ENCODE results near the gene L3MBTL4.
"Not testable (repeated sequence)": the region's sequence is repeated elsewhere in the genome, so short reads cannot be mapped to it uniquely, and the experiment has no call there.

The L3MBTL4 gene

DNA sequence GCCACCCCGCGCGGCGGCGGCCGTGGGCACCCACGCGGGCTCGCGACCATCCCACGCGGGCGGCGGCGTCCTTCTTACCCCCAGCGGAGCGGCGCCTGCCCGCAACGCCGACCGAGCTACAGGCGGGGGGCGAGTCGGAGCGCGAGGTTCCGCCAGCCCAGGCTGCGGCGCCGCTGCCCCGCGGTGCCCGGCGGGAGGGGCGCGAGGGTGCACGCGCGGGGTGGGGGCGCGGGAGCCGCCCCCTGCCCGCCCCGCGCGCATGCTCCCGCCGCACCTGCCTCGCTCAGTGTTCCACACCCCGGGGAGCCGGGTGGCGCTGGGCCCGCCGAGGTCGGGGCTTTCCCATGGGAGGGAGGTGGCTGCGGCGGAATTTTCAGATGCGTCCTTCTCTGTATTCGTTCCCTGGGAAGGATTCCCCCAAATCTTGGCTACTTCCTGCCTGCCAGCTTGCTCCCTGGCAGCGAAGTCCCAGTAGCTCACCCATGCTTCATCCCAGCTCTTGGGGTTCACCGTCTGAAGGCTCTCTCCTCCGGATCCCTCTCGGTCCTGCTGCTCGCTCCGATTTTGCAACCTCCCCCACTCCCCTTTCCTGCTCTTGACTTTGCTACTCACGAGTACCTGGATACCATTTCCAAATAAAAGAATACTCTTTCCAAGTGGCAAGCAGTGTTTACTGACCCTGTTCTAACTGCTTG lies at the start of gene L3MBTL4:
Gene L3MBTL4, minus strand, starts transcription at position 189 of the 695 bp plus-strand sequence. CDS start 103,286 bp downstream, outside the sequence.
- no peak for DNase-seq

DNA sequence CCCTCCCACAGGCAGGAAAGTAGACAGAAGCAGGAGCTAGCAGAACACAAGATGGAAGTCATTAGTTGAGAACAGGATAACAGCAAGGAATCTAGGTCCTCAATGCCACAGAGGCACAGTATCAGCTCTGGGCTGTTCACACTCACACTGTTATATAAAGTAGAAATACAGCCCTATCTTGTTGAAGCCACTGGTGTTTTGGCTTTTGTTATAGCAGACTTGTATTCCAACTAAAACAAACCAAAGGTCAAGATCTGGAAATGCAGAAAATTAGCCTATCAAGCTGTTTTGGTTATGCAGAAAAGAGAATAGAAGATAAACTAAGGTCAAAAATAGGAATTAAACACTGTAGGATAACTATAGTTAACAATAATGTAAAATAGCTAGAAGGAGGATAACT lies 37.5 kb upstream of the L3MBTL4 start:
- no peak for DNase-seq

DNA sequence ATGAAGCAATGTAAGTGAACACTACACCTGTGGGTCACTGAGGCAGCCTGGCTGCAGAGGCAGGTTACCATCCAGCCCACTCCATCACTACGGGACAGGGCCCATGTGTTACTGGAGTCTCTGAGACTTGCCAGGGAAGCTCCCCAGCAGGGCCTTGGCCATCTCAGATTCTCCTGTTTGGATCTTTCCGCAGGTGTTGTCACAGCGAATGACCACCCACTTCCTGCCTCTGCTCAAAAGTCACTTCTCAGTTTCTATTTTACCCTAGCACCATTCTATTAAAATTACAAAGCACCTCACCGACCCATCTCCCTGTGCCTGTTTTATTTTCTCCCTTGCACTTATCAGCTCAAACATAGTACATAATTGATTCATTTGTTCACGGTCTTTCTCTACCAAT lies 34.5 kb upstream of the L3MBTL4 start:
- DNase-seq = no peak

DNA sequence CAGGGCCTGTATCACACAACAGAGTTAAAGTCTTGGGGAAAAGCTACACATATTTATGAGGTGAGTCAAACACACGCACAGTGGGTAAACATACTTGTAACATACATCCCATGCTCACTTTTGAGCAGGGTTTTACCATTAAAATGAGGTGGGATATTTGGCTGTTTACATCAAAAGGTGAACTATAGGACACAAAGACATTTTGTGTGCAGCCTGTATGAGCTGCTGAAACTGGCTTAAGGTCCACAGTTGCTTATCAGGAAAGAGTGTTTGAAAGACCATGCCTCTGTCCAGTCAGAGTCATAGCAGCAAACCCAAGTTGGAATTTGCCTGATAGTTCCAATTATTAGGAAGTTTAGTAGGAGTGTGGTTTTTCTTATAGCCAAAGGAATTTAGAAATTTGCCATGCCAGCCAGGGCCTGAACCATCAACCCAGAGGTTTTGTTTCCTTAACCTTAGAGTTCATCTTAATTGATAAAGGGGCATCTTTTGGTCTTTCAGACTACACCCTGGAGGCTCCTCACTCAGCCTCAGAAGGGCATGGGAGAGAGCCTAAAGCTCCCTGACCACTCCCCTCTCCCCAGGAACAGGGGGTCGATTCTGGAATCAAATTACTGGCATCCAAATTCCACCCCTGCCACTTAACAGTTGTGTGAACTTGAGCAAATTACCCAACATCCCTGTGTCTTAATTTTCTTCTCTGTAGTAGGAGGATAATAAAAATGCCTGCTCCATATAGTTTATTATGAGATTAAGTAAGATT lies 29.9 kb upstream of the L3MBTL4 start:
- no peak for DNase-seq

DNA sequence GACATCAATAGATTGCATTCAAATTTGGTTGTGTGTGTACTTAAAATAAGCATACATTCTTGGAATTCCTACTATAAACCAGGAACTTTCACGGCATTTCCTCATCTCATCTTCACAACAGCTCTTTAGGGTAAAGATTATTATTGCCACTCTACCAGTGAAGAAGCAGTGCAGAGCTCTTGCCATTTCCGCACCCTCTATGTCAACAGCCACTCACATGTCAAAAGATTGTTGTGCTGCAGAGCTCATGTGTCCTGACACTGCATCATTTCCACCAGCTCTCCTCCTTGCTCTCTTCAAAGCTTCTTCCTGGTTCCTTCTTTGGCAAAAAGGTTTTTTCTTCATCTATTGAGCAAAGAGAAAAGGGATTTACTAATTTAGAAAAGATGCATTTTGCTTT lies 26.5 kb upstream of the L3MBTL4 start:
- no peak for DNase-seq

DNA sequence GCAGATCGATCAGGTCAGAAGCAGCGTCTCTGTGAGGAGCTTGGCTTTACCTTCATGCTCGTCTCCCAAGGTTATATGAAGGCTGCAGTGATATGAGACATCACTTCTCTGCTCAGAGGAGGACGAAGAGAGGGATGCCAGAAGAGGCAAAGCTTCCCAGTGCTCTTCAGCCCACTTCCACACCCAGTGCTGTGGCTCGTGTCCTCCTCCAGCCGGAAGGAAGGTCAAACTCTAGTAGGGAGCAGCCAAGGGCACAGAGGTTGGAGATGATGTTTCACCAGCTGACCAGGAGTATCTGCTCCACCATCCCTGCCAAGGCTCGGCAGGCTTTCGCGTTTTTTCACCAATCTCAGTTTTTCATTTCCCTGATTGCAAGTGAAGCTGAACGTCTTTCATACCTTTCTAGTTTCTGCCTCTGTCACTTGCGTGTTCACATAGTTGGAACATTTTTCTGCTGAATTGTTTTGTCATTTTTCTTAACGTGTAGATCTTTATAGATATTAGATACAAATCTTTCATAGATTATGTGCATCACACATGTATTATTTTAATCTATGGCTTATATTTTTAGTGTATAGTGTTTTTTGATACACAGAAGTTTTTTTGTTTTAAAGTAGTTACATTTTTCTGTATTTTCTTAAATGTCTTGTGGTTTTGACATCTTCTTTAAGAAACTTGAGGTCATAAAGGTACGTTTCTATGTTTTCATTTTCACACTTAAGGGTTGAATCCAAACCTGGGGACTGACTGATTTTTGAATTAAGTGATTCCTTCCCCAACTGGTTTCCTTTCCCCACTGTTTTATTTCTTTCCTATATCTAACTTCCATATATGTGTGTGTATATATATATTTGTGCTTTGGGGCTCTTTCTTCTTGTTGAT lies 23.5 kb upstream of the L3MBTL4 start:
- DNase-seq = no peak

DNA sequence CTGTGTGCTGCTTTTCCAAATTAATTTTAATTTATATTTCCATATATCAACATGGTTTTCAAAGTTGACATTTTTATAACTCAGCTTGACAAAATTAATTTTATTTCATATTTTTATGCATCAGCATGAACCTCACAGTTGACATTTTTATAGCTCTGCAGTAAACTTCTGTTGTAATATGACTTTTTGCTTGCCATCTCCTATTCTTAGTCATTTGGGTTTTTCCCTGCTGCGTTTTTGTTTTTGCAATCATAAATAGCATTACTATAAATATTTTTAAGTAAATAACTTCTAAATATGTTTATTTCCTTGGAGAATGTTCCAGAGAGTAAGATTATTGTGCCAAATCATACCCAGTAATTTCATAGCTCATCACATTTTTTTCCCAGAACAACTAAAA lies 21.0 kb upstream of the L3MBTL4 start:
- DNase-seq = no peak

DNA sequence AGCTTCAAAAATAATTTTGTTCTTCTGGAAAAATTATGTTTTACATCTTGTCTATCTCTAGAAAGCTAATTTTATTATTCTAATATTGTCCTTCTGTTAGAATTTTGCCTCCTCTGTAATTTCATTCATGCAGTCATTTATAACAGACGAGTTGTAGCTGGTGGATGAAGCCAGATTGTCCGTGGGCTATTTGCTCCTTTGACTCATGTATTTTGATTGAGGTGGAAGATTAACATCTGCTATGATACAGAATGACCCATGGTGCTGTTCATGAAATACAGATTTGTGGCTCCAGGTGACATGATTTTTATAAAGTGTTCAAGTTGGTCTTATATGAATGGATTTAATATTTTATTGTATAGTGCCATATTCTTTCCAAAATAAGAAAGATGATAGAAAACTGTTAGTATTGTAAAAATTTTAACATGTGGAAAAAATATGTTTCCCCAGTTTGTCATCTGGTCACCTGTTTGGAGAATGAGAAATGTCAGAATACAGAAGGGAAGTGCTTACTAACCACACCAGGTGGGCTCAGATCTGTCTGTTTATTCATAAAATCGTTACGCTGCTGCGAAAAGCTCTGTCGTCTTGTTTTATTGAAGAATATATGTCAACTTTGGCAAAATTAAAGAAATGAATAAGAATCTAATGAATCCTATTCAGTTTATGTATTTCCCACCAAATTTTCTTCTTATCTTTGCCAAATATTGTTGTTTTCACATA lies 20.4 kb upstream of the L3MBTL4 start:
- no peak for DNase-seq

DNA sequence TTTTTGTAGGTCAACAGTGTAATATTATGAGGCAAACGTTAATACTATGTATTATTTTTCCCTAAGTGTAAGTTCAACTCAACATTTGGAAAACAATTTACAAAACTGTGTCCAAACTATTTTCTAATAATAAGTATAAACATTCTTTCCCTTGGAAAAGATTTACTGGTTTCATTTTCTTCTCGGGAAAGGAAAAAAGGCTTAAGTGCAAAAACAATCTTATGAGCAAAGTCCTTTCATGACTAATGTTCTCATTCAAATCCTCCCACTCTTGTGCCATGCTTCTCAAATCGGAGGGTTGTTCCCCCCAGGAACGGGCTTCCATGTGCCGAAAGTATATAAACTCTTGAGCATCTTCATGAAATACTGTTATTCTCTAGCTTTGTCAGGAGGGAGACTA lies 19.8 kb upstream of the L3MBTL4 start:
- DNase-seq = no peak

DNA sequence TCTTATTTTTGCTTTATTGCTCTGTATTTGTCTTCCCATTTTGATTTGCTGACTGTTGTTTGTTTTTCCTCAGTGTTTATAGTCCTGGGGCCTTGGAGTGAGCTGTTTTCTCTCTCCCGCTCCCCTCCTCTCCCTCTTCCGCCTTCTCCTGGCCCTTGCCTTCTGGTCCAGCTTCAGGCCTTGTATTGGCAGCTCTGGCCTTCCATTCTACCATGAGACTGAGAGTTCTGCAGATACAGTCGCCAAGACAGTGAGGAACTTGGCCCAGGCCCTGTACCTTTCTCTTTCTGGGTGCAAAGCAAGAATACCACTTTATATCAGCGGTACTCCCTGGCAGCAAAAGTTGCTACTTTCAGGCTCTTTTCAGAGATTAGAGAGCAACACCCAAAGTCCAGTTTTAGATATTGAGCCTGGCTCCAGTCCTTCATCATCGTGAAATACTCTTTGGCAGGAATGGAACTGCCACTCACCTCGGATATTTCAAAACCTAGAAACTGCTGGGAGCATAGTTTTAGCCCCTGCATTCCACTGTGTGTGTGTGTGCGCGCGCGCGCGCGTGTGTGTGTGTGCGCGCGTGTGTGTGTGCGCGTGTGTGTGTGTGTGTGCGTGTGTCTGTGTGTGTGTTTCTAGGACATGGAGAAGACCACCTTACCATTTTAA lies 17.1 kb upstream of the L3MBTL4 start:
- DNase-seq = no peak

DNA sequence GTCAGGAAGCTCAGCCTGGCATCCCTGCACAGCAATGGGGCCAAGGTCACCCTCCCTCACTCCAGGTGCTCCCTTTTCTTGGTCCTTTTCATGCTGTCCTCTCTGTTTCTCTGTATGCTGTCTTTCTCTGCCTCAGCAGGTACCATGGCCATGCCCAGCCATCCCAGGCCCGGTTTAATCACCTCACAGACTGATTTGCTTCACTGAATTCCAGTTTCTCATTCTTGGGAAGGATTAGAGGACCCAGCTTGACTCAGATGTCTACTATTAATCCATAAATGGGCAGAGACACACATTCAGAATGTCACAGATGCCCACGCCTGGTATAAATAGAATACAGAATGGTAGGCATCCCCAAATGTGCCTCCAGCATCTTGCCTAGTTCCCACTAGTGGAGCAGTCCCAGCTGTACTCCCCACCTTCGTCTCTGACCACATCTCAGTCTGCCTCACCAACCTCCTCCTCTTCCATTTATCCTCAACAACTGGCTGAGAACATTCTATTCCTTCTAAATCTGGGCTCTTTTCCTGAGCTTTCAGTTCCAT lies 14.2 kb upstream of the L3MBTL4 start:
- DNase-seq = no peak

DNA sequence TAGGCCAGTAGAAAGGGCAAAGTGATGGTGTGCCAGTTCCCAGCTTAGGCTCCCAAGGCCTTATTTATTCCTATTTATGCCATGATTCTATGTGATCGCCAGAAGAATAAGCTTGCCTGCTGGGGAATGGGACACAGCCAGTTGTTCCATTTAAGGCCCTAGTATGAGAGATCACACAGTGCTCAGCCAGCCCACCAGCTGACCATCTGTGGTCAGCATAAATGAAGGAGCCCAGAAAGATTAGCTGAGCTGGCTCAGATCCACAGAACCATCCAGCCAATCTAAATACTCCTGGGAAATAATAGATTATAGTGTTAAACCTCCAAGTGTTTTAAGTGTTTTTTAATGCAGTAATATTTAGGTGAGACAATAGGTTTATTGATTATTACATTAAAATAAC lies 12.6 kb upstream of the L3MBTL4 start:
- no peak for DNase-seq

DNA sequence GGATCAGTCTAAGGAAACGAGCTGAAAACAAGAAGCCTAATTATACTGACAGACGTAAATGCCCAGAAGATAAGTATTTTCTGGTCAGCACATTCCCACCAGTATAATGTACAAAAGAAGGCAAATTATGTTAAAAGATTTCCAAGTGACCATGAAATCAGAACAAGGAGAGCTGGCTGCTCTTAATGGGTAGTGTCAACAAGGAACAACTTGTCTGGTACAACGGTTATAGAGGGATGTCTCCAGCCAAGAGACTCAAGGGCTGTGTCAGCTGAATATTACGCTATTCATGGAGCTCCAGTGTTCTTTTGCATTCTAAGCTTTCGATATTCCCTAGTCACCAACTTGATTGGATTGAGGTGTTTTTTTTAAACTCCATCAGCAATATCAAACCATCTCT lies 8.6 kb upstream of the L3MBTL4 start:
- DNase-seq = no peak

DNA sequence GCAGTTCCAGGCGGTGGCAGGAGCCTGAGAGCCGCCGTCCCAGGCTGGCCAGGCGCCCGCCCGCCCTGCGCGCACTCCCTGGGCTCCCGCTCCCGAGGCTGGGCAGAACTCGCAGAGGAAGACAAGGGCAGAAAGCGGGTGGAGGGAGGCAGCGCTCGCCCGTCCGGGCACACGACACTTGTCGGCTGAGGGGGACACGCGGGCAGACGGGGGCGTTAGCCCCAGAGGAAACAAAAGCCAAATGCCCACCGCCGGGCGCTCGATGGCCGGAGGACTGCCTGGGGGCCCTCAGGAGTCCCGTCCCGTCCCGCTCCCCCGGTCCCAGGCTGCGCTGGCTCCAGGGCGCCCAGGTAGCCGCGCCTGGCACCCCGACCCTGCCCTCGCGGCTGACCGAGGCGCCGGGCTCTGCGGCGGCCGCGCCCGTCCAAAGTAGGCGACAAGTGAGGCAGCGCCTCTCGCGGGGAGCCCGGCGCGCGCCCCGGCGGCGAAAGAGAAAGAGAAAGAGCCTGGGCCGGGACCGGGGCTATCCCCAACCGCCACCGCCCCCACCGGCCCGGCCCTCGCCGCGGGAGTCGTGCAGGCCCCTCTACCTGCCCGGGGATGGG lies 491 bp downstream of the L3MBTL4 start:
- DNase-seq = no peak

DNA sequence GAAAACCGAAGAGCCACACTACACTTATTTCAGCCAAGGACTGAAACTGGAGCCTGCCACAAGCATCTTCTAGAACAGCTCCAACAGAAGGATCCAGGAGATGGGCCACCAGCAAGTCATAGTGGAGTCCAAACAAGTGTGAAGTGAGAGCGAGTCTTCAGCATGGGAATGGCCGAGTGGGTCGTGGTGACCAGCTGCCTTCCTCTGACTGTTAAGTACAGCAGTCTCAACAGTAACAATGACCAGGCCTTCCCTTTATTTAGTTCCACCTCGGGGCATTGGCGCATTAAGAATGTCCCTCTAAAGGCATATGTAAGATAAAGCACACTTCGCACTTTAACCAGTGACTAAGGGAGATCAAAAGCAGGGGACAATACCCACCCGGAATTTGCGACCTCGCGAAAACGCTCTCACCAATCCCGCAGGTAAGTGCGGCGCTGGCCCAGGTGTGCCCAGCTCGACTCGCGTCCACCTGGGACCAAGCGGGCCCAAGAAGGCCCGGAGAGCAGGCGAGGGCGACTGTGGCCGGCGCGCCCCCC lies 1.1 kb downstream of the L3MBTL4 start:
- no peak for DNase-seq

DNA sequence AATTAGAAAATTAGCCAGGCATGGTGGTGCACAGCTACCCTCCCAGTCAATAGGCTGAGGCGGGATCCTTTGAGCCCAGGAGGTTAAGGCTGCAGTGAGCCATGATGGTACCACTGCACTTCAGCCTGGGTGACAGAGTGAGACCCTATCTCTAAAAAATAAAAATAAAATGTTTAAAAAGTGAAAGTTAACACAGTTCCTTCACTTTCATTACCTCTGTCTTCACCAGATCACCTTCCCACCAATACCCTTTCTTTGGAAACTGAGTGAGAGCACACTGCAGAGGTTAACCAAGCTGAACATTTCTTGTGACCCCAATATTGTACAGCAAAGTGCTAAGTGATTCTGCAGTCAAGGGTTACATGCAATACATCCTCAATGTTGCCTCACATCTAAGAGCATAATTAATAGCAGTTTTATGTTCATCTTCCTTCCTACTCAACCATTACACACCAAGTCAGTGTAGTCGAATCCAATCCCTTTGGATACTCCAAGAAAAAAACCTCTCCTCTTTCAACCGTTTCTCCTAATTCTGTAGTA lies 1.7 kb downstream of the L3MBTL4 start:
- DNase-seq = no peak

DNA sequence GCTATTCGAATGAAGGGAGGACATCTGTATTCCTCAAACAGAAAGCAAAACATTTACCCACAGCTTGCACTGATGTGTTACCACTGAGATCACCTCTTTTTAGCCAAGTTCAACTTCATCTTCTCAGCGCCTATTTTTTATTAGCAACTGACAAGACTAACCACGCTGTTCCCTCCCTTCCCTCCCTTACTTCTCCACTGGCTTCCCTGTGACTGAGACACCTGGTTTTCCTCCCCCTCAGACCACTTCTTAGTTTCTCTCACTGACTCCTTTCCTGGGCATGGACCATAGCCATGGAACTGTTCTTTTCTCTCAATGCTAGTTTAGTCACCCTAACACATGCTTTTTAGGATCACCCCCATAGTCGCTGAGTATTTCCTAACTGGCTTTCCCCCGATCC lies 3.3 kb downstream of the L3MBTL4 start:
- no peak for DNase-seq

DNA sequence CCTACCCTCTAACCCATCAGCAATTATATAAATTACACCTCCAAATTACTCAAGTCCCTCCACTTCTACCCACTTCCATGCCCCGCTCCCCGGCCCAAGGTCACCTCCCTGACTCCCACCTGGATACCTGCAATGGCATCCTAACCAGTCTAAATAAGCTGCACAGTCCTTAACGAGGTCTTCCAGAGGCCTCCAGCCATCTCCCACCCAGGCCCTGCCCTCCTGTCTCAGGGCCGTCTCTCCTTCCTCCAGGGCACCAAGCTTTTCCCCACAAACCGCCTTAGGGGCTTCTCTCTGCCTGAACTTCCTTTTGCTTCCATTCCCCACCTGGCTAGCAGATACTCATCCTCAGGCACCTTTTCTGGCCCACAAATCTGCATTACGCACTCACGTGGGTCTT lies 4.8 kb downstream of the L3MBTL4 start:
- no peak for DNase-seq

DNA sequence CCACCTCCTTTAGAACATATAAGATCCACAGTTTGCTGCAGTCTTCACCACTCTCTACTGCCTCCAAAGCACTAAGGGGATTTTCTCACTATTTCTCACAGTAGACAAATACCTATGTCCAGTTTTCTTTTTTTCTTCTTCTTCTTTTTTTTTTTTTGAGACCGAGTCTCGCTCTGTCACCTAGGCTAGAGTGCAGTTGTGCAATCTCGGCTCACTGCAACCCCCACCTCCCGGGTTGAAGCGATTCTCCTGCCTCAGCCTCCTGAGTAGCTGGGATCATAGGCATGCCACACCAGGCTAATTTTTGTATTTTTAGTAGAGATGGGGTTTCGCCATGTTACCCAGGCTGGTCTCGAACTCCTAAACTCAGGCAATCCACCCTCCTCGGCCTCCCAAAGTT lies 6.2 kb downstream of the L3MBTL4 start:
- not testable (repeated sequence) for DNase-seq

DNA sequence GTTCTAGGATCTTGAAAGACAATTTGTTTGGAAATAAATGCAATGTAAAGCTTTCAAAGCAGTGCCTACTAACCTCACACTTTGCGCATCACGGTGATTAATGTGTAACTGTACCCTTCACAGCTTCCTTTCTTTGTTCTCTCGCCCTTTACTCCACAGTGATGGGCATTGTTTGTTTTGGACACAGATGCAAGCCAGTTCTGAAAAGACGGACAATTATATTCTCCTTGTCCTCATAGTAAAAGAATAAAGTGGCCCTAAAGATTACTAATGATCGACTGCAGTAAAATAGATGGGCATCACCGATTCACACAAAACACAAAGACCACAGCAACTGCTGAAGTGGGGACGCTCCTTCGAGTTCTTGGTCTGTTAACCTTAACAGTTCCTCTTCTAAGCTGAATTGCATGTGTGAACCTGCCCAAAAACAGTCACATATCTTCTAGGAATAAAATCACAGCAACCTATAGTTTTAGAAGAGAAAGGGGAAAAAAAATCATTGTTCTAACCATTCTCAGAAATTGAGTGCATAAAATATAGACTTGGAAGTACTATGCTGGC lies 7.7 kb downstream of the L3MBTL4 start:
- no peak for DNase-seq
